ENCODE measurements around the gene ARHGEF28.

ARHGEF28 gene

GRCh38 chr5:73633060-73633459, 7.1 kb downstream of the ARHGEF28 start:
- H3K27ac ChIP-seq: no peak overlapping the region
- no peak for TF ChIP-seq CTCF (IDR thresholded peaks at IDR 0.05)
- H3K4me3 ChIP-seq: no peak overlapping the region
- no peak for DNase-seq (ENCODE audit: low spot score)

- Histone ChIP-seq H3K4me3 (no peak overlapping the region), H3K27ac (no peak overlapping the region)
- DNase-seq (ENCODE audit: low spot score): no peak
- no peak for TF ChIP-seq CTCF (IDR thresholded peaks at IDR 0.05)
Observed at GRCh38 chr5:73636408-73636807, 10.4 kb downstream of the ARHGEF28 start.

- Histone ChIP-seq H3K27ac (no peak overlapping the region), H3K4me3 (no peak overlapping the region)
- no peak for TF ChIP-seq CTCF (IDR thresholded peaks at IDR 0.05)
- DNase-seq (ENCODE audit: low spot score): no peak
Observed at GRCh38 chr5:73637565-73637964, 11.6 kb downstream of the ARHGEF28 start.

- no peak for TF ChIP-seq CTCF (IDR thresholded peaks at IDR 0.05)
- Histone ChIP-seq H3K27ac (no peak overlapping the region), H3K4me3 (no peak overlapping the region)
- no peak for DNase-seq (ENCODE audit: low spot score)
Observed at GRCh38 chr5:73638344-73639095, 12.5 kb downstream of the ARHGEF28 start.

GRCh38 chr5:73640861-73641320, 14.9 kb downstream of the ARHGEF28 start:
- Histone ChIP-seq H3K27ac (no peak overlapping the region), H3K4me3 (no peak overlapping the region)
- DNase-seq (ENCODE audit: low spot score): no peak
- TF ChIP-seq CTCF (IDR thresholded peaks at IDR 0.05): no peak

- no peak overlapping the region for H3K4me3 ChIP-seq
Observed at GRCh38 chr5:73641811-73642210, 15.8 kb downstream of the ARHGEF28 start.

More at GRCh38 chr5:73641811-73642210, 15.8 kb downstream of the ARHGEF28 start:
- H3K27ac ChIP-seq: no peak overlapping the region
- TF ChIP-seq CTCF (IDR thresholded peaks at IDR 0.05): no peak
- DNase-seq (ENCODE audit: low spot score): no peak

Measured in coronary artery (tissue), 2 donors.